MV-4-11 (cell line): ENCODE measurements around the gene KRTAP4-1.
"Not testable (repeated sequence)": the region's sequence is repeated elsewhere in the genome, so short reads cannot be mapped to it uniquely, and the experiment has no call there.

Experiments used
- DNase-seq: peaks from one replicate; lab custom pipeline; 2025; lab: John Stamatoyannopoulos, UW

KRTAP4-1 gene

GRCh38 chr17:41171886-41172285, 12.8 kb downstream of the KRTAP4-1 start:
- no peak for DNase-seq

DNA sequence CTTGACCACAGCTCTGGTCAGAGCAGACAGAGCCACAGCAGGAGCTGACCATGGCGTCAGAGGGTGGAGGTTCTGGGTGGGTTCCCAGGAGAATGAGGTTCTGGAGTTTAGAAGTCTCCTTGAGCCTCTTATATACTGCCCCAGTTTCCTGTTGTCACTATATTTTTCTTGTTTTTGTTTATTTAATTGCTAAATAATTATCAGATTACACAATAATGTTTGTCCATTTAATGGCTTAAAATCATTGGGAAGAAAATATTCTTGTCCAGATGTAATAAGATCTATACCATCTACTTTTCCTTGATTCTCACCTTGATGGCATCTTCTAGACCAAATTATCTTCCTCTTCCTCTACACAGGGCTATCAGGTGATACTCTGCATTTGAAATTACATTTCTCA, 16.6 kb downstream of the KRTAP4-1 start, which contains the start of gene KRTAP4-3:
TSS of gene KRTAP4-3 (minus strand) at position 101 of the 400 bp plus-strand sequence. CDS start at position 52, 49 bp downstream.
- DNase-seq: no peak

DNA sequence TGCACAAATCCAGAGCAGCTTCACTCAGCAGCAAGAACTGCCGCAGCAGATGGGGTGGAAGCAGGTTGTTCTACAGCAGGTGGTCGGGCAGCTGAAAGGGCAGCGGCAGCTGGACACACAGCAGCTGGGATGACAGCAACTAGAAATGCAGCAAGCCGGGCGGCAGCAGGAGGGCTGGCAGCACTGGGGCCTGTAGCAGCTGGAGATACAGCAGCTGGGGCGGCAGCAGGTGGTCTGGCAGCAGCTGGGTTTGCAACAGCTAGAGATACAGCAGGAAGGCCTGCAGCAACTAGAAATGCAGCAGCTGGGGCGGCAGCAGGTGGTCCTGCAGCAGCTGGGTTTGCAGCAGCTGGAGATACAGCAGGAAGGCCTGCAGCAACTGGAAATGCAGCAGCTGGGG, 17.1 kb downstream of the KRTAP4-1 start:
- no peak for DNase-seq

DNA sequence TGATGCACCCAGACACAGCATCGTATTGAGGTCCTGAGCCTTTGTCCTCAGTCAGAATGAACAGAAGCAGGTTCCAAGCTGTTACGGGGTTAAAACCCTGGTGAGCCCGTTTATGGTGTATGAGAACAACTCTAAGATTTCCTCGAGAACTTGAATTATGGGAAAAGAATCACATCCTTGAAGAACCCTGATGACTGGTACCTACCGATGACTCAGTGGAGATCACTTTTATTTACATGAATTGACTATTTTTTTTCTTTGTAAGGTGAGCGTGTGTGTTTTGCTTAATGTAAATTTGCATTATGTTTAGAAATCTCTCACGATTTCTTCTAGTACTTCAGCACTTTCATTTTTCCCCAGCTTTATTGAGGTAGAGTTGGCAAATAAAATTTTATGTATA, 20.9 kb downstream of the KRTAP4-1 start:
- no peak for DNase-seq

- no peak for DNase-seq
Measured at GRCh38 chr17:41160648-41161047, 24.1 kb downstream of the KRTAP4-1 start, which contains the start of gene KRTAP4-4. Gene KRTAP4-4 (minus strand): TSS chr17:41160748. CDS start chr17:41160691, 57 bp downstream.

DNA sequence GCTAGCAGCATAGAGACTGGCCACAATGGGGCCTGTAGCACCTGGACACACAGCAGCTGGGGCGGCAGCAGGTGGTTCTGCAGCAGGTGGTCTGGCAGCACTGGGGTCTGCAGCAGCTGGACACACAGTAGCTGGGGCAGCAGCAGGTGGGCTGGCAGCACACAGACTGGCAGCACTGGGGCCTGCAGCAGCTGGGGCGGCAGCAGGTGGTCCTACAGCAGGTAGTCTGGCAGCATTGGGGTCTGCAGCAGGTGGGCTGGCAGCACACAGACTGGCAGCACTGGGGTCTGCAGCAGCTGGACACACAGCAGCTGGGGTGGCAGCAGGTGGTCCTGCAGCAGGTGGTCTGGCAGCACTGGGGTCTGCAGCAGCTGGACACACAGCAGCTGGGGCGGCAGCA, 24.5 kb downstream of the KRTAP4-1 start:
- not testable (repeated sequence) for DNase-seq

GRCh38 chr17:41153856-41154255, 30.9 kb downstream of the KRTAP4-1 start:
- no peak for DNase-seq

GRCh38 chr17:41151525-41151924, 33.2 kb downstream of the KRTAP4-1 start:
- no peak for DNase-seq

DNA sequence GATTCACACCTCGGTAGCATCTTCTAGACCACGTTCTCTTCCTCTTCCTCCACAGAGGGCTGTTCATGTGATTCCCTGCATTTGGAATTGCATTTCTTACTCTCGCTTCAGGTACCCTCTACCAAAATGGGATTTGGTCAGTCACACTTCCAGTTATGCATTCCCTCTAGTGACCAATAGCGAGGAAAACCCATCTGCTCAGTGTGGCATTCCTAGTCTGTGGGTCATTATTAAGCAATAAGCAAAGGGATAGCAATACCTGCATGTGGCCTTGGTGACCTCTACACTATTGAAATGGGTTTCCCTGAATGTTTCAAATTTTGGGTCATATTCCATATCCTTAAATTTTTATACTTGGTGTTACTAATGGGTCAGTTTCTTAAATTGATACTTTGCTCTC, 34.7 kb downstream of the KRTAP4-1 start:
- DNase-seq: no peak

GRCh38 chr17:41149652-41149985, 35.1 kb downstream of the KRTAP4-1 start, which contains the start of gene KRTAP4-5:
Gene KRTAP4-5 (minus strand): TSS chr17:41149825. CDS start chr17:41149767, 58 bp downstream.
- DNase-seq: no peak

GRCh38 chr17:41148971-41149651, 35.6 kb downstream of the KRTAP4-1 start:
- DNase-seq: not testable (repeated sequence)

DNA sequence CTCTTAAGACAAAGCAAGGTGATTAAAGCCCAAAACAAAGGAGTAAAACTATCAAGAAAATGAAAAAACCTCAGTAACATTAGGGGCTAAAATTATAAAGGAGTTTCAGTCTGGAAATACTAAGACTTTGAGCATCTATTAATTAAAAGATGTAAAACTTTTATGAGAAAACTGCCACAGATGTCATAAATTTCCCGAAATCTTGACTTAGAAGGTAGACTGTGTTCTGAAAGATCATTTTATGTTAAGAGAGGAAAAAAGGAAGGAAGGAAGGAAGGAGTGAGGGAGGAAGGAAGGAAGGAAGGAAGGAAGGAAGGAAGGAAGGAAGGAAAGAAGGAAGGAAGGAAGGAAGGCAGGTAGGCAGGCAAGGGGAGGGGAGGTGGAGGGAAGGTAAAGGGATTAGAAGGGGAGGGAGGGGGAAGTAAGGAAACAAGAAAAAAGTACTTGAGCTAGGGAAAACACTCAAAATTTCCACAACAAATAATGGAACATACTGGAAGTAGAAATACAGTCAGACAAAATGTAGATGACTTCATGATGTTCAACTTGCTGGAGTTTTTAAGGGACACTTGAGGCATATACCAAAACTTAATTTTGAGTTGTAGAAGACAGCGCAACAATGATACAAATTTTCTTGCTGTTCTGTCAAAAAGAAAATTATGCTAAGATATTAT, 37.0 kb downstream of the KRTAP4-1 start:
- no peak for DNase-seq

- no peak for DNase-seq
Measured at GRCh38 chr17:41145261-41145660, 39.5 kb downstream of the KRTAP4-1 start.

GRCh38 chr17:41144846-41145245, 39.9 kb downstream of the KRTAP4-1 start:
- no peak for DNase-seq

DNA sequence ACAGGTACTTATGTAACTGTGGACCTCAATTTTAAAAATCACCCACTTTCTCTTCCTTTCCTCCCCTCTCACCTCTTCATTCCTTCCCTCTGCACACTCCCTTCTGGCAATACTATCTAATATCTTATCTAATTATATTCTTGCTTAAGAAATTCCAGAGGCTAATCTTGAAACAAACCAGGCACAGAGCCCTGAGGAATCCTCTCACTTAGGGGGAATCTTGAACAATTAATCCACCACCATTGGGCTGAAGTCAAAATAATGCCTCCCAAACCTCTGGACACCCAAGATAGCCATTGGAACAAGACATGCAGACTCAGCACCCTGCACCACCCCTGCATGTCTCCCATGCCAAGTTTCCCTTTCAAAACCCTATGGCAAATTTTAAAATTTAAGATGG, 43.4 kb downstream of the KRTAP4-1 start:
- DNase-seq: no peak

DNA sequence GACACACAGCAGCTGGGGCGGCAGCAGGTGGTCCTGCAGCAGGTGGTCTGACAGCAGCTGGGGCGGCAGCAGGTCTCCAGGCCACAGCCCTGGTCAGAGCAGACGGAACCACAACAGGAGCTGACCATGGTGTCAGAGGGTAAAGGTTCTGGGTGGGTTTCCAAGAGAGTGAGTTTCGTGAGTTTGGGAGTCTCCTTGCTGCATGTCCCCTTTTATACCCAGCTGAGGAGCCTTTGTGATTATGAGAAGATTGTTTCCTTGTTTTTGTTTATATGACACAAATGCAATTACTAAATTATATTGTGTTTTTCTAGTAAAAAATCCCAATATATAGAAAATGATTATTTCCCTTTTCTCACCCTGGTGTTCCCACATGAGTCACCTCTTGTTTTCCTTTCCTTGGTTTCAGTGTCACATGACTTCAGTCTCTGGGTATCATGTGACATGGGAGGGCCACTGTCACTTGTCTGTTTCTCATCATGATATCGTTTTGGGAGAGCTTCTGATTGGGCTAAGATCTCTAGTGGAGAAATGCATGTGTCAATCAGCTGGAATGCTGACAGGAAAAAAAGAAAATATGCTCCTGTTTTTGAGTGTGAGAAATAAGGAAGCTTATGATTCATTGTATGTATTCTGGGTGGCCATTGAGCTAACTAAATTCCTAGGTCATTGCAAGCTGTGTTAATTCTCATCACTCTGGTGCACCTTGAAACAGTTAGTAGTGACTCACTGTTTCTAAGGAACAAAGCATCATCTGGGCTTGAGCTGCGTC, 44.2 kb downstream of the KRTAP4-1 start, which contains the start of gene KRTAP4-6:
TSS of gene KRTAP4-6 (minus strand) at position 185 of the 772 bp plus-strand sequence. CDS start at position 128, 57 bp downstream.
- peak; percentile 3 for DNase-seq

- DNase-seq: not testable (repeated sequence)
Measured at GRCh38 chr17:41139865-41140264, 44.8 kb downstream of the KRTAP4-1 start.
